ENCODE measurements around the gene SYNE3. TPM values are rescaled to one million over a fixed set of nuclear protein-coding genes. Genes with fewer than 3 reads are reported as not detected.
A peak's percentile ranks its signal among the peaks of the same experiment; 100 is the strongest.

SYNE3 gene
- total RNA-seq, 1 donor from 2014 or later, result 11.3 TPM

- intact Hi-C loops (cut with micrococcal nuclease), result no loop called here
- Histone ChIP-seq H3K27me3 (ENCODE audit: low read depth) (no peaks in the 10 kb centered on the region), H3K9me3 (replicated peaks) (no peaks in the 10 kb centered on the region), H3K27ac (replicated peaks) (peak overlapping the region; percentile 38), H3K4me3 (no peak overlapping the region), H3K36me3 (no peaks in the 10 kb centered on the region), H3K4me1 (peaks cover 96% of the 10 kb centered on the region)
- no peak for DNase-seq
- no peak for TF ChIP-seq CTCF (IDR thresholded peaks at IDR 0.05; ENCODE audit: borderline replicate concordance)
Observed at GRCh38 chr14:95504135-95505029, 12.1 kb downstream of the SYNE3 start.

- H3K27ac ChIP-seq (replicated peaks), result peak overlapping the region; percentile 38
- intact Hi-C loops (cut with micrococcal nuclease), result no loop called here
Observed at GRCh38 chr14:95503365-95504134, 12.9 kb downstream of the SYNE3 start.

GRCh38 chr14:95502381-95502950 lies 14.0 kb downstream of the SYNE3 start:
- Histone ChIP-seq H3K4me3 (no peak overlapping the region), H3K4me1 (peaks cover 96% of the 10 kb centered on the region), H3K27ac (replicated peaks) (peak overlapping the region; percentile 73), H3K36me3 (no peaks in the 10 kb centered on the region), H3K9me3 (replicated peaks) (no peaks in the 10 kb centered on the region), H3K27me3 (ENCODE audit: low read depth) (no peaks in the 10 kb centered on the region)
- intact Hi-C loops (cut with micrococcal nuclease), result no loop called here
- TF ChIP-seq CTCF (IDR thresholded peaks at IDR 0.05; ENCODE audit: borderline replicate concordance), result no peak
- no peak for DNase-seq

More at GRCh38 chr14:95503365-95504134, 12.9 kb downstream of the SYNE3 start:
- H3K27me3 ChIP-seq (ENCODE audit: low read depth), result no peaks in the 10 kb centered on the region
- H3K36me3 ChIP-seq, result no peaks in the 10 kb centered on the region
- no peak for TF ChIP-seq CTCF (IDR thresholded peaks at IDR 0.05; ENCODE audit: borderline replicate concordance)
- H3K4me3 ChIP-seq, result no peak overlapping the region
- DNase-seq, result no peak
- H3K4me1 ChIP-seq, result peaks cover 96% of the 10 kb centered on the region
- H3K9me3 ChIP-seq (replicated peaks), result no peaks in the 10 kb centered on the region

GRCh38 chr14:95500772-95501401 lies 15.6 kb downstream of the SYNE3 start:
- no peaks in the 10 kb centered on the region for H3K36me3 ChIP-seq
- peak overlapping the region; percentile 73 for H3K27ac ChIP-seq (replicated peaks)
- H3K27me3 ChIP-seq (ENCODE audit: low read depth), result no peaks in the 10 kb centered on the region
- no peak overlapping the region for H3K4me3 ChIP-seq
- no peak for TF ChIP-seq CTCF (IDR thresholded peaks at IDR 0.05; ENCODE audit: borderline replicate concordance)
- intact Hi-C loops (cut with micrococcal nuclease), result no loop called here
- peak; percentile 53 for DNase-seq
- H3K4me1 ChIP-seq, result peaks cover 96% of the 10 kb centered on the region
- H3K9me3 ChIP-seq (replicated peaks), result no peaks in the 10 kb centered on the region

- intact Hi-C loops (cut with micrococcal nuclease), result no loop called here
- no peaks in the 10 kb centered on the region for H3K27me3 ChIP-seq (ENCODE audit: low read depth)
- H3K4me3 ChIP-seq, result no peak overlapping the region
- DNase-seq, result no peak
- peaks cover 97% of the 10 kb centered on the region for H3K4me1 ChIP-seq
- TF ChIP-seq CTCF (IDR thresholded peaks at IDR 0.05; ENCODE audit: borderline replicate concordance), result no peak
- H3K27ac ChIP-seq (replicated peaks), result peak overlapping the region; percentile 73
- H3K9me3 ChIP-seq (replicated peaks), result no peaks in the 10 kb centered on the region
- H3K36me3 ChIP-seq, result no peaks in the 10 kb centered on the region
Observed at GRCh38 chr14:95500201-95500681, 16.2 kb downstream of the SYNE3 start.
